SK-N-SH (cell line): ENCODE data around the gene TIMM21.

Experiments used
- CHD2 ChIP-seq: fragments of 150-350 bp; IDR thresholded peaks from 2 replicates; pipeline ENCODE4 v1.6.1; 2018; ENCODE audit warnings: low read length; ENCODE audit not compliant: partially characterized antibody
- EP300 ChIP-seq, 2 experiments: IDR thresholded peaks; 2 replicates each; pipeline versions ENCODE4 v1.4.0 to v1.6.1; 2012; ENCODE audit warnings: borderline replicate concordance in 1 of 2, low read depth in 1 of 2, low read length in 1 of 2
- RAD21 ChIP-seq: IDR thresholded peaks from 2 replicates; pipeline ENCODE4 v1.6.1; 2012; ENCODE audit warnings: mild to moderate bottlenecking, low read length
- TAF1 ChIP-seq: IDR thresholded peaks from 2 replicates; pipeline ENCODE4 v1.6.1; 2012; ENCODE audit warnings: low read depth, mild to moderate bottlenecking, low read length, moderate library complexity, borderline replicate concordance
- TCF12 ChIP-seq: IDR thresholded peaks from 2 replicates; pipeline ENCODE4 v1.4.0; 2012
- YY1 ChIP-seq: IDR thresholded peaks from 2 replicates; pipeline ENCODE4 v1.4.0; 2012; ENCODE audit warnings: low read depth, mild to moderate bottlenecking
- TF ChIP-seq, protein P1 (sequence below): fragments of 200-600 bp; sonication (generic); IDR thresholded peaks from 2 replicates; pipeline ENCODE4 v1.6.1; 2017; ENCODE audit warnings: antibody characterized with exemption, mild to moderate bottlenecking, moderate library complexity
- TF ChIP-seq, protein P2 (sequence below): IDR thresholded peaks from 2 replicates; pipeline ENCODE4 v1.4.0; 2012; ENCODE audit warnings: low read depth

- TF ChIP-seq, protein P1, sequence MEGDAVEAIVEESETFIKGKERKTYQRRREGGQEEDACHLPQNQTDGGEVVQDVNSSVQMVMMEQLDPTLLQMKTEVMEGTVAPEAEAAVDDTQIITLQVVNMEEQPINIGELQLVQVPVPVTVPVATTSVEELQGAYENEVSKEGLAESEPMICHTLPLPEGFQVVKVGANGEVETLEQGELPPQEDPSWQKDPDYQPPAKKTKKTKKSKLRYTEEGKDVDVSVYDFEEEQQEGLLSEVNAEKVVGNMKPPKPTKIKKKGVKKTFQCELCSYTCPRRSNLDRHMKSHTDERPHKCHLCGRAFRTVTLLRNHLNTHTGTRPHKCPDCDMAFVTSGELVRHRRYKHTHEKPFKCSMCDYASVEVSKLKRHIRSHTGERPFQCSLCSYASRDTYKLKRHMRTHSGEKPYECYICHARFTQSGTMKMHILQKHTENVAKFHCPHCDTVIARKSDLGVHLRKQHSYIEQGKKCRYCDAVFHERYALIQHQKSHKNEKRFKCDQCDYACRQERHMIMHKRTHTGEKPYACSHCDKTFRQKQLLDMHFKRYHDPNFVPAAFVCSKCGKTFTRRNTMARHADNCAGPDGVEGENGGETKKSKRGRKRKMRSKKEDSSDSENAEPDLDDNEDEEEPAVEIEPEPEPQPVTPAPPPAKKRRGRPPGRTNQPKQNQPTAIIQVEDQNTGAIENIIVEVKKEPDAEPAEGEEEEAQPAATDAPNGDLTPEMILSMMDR: no peak
- TF ChIP-seq RAD21: no peak
- TF ChIP-seq TAF1: no peak
- TF ChIP-seq EP300 (IDR thresholded peaks at IDR 0.05; ENCODE audit: borderline replicate concordance in 1 of 2, low read depth in 1 of 2, low read length in 1 of 2): no peak
- TF ChIP-seq TCF12: no peak
- TF ChIP-seq, protein P2, sequence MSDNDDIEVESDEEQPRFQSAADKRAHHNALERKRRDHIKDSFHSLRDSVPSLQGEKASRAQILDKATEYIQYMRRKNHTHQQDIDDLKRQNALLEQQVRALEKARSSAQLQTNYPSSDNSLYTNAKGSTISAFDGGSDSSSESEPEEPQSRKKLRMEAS: no peak
- no peak for TF ChIP-seq YY1
- no peak for TF ChIP-seq CHD2
Measured at GRCh38 chr18:74110149-74110548, 38.2 kb upstream of the TIMM21 start.
